CD4-positive, alpha-beta T cell treated with Interferon alpha-2 for 1 hour (primary cell): ENCODE measurements around the gene ZNF512B.
A peak's percentile ranks its signal among the peaks of the same experiment; 100 is the strongest.
"Not testable (repeated sequence)": the region's sequence is repeated elsewhere in the genome, so short reads cannot be mapped to it uniquely, and the experiment has no call there.

Source experiments
- DNase-seq, 2 donors: peaks; one replicate each; pipeline ENCODE4 v3.0.0-alpha.2; 2020 to 2022

The ZNF512B gene

DNA sequence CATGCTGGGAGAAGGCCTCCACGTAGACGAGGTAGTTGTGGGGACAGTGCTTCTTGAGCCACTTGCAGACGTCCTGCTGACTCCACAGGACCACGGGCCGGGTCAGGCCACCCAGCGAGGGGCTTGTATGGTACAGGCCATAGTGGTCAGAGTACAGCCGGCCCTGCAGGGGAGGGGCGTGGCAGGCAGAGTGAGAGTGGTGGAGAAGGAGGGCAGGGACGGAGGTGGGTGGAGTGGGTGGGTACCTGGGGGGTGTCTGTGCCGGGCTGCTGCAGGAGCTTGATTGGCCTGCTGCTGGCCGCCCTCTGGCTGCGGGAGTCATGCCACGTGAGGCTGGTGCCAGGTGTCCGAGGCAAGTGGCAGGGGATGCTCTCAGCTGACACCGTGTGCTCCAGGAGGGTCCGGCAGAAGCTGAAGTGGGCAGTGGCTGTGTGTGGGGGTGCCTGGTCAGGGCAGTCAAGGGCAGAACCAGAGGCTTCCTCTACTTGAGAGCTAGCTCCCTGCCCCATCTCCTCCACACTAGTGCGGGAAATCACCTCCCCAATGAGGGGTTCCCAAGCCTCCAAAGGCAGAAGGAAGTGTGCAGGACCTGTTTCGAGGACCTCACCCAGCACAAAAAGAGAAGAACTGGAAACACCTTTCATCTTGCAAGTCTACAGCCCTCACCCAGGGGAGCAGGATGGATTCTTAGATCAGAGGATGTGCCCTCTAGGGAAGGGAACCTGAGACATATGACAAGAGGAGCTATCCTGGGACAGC is 7.4 kb upstream of the ZNF512B start:
- no peak for DNase-seq

DNA sequence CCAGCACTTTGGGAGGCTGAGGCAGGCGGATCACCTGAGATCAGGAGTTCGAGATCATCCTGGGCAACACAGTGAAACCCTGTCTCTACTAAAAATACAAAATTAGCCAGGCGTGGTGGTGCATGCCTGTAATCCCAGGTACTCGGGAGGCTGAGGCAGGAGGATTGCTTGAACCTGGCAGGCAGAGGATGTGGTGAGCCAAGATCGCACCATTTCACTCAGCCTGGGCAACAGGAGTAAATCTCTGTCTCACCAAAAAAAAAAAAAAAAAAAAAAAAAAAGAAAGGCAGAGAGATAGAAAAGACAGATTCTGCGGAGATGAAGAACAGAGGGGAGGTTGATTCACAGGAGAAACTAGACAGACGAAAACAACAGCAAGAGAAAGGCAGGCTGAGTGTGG is 6.8 kb upstream of the ZNF512B start:
- DNase-seq, result not testable (repeated sequence)

DNA sequence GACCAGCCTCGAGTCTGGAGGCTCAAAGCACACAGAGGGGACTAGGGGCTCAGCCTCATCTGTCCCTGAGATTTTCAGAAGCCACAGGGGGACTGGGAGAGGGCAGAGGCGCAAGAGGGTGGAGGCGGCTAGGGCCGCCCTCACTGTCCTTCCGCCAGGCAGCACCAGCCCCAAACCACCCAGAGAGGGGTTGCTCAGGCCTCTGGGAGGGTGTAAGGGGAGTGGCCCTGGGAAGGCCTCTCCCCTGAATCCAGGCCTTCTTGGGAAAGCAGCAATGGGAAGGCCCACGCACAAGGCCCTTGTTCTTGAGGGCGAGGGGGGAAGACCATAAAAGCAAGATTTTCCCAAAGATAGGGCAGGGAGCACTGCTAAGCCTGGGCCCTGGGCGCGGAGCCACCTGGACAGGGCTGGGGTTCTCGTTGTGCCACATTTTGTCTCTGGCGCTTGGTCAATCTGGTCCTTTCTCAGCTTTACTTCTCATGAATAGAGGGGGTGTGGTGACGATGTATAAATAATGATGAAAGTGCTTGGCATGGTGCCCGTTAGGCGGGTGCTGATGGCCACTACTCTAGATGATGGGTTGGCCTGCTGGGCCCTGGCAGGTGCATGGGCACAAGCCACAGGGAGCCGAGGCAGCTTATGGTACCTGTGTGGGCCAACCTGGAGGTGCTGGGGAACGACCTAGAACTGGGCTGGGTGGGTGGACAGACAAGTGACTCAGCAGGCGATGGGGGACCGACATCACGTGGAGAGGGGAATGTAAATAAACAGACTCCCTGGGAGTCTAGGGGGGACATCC is 4.9 kb upstream of the ZNF512B start:
- DNase-seq, result no peak

DNA sequence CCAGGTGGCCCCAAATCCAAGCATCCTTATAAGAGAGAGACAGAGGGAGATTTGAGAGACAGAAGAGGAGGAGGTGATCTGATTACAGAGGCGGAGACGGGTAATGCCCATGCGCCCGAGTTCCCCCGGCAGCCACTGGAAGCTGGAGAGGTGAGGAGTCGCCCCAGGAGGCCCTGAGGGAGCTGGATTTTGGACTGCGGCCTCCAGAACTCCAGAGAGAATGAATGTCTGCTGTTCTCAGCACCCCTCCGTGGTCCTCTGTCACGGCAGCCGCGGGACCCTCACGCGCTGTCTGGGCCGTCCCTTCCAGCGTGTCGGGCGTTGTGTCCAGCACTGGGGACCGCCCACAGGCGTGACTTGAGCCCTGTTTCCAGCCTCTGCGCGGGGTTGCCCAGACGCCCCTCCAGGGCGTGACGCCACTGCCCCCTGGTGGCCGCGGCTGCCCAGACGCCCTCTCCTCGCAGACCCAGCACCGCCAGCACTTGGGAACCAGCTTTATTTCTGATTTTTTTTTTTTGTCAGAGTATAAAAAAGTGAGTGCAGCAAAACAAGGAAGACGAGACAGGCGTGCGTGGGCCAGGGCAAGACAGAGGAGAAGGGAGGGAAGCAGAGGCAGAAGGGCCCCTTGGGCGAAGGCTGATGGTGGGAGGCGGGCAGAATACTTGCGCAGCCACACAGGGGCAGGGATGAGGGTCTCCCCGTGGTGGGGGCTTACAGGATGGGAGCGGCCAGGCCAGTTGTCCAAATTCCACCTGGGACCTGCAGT is 4.1 kb upstream of the ZNF512B start:
- peak; percentile 76 to 81 for DNase-seq

DNA sequence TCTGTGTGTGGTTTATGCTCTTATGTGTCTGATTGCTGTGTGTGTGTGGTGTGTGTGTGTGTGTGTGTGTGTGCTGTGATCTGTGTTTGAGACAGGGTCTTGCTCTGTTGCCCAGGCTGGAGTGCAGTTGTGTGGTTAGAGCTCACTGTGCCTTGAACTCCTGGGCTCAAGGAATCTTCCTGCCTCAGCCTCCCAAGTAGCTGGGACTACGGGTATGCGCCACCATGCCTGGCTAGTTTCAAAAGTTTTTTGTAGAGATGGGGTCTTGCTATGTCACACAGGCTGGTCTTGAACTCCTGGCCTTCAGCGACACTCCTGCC is 3.4 kb upstream of the ZNF512B start:
- no peak for DNase-seq

DNA sequence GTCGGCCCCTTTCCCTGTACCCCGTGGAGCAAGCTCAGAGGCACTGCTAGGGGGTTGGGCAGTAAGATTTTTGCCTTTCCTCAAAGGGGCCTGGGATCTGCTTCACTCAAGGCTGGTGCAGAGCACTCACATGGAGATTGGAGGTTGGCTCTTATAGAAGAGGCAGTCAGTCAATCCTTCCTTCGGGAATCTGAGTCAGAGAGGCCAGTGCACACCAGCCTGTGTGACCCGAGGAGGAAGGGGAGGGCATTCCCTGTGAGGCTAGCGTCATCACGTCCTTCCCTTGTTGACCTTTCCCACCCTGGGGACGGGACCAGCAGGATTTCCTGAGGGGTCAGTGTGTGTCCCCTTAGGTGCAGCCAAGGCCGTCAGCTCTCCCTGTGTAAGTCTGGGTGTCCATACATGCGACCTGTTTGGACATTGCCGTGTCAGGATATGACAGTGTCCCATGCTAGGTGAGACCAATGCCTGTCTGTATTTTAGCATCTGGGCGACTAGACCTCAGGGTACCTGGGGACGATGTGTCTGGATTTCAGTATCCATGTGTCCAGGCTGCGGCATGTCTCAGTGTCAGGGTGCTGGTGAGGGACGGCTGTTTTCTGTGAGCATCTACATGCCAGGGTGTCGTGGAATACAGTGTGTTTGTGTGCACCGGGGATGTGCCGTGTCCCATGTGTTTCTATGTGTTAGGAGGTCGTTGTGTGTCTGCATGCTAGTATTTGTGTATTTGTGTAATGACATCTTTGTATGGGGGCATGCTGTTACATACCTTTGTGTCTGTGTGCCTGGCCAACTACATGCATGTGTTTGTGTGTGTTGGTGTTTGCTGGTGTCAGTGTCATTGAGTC is 2.8 kb upstream of the ZNF512B start:
- DNase-seq, result no peak

DNA sequence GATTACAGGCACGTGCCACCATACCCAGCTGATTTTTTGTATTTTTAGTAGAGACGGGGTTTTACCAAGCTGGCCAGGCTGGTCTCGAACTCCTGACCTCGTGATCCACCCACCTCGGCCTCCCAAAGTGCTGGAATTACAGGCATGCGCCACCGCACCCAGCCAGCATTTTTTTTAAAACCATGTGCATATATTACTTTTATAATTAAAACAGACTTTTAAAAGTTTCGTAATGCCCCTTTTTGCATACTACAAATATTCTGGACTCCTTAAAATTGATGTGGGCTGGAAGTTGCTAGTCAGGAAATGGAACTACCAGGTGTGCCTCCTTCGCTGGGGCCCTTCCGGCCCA is 2.2 kb upstream of the ZNF512B start:
- DNase-seq, result not testable (repeated sequence)

DNA sequence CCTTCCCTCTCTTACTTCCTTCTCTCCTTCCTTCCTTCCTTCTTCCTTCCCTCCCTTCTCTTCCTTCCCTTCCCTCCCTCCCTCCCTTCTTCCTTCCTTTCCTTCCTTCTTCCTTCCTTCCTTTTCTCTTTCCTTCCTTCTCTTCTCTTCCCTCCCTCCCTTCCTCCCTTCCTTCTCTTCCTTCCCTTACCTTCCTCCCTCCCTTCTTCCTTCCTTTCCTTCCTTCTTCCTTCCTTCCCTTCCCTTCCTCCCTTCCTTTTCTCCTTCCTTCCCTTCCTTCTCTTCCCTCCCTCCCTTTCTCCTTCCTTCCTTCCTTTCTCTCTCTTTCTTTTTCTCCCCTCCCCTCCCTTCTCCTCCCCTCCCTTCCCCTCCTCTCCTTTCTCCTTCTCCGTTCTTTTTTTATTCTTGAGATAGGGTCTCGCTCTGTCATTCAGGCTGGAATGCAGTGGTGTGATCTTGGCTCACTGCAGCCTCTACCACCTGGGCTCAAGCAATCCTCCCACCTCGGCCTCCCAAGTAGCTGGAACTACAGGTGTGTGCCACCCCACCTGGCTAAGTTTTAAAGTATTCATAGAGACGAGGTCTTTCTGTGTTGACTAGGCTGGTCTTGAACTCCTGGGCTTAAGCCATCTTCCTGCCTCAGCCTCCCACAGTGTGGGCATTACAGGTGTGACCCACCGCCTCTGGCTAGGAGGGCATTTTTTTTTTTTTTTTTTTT is 1.1 kb upstream of the ZNF512B start:
- no peak for DNase-seq

DNA sequence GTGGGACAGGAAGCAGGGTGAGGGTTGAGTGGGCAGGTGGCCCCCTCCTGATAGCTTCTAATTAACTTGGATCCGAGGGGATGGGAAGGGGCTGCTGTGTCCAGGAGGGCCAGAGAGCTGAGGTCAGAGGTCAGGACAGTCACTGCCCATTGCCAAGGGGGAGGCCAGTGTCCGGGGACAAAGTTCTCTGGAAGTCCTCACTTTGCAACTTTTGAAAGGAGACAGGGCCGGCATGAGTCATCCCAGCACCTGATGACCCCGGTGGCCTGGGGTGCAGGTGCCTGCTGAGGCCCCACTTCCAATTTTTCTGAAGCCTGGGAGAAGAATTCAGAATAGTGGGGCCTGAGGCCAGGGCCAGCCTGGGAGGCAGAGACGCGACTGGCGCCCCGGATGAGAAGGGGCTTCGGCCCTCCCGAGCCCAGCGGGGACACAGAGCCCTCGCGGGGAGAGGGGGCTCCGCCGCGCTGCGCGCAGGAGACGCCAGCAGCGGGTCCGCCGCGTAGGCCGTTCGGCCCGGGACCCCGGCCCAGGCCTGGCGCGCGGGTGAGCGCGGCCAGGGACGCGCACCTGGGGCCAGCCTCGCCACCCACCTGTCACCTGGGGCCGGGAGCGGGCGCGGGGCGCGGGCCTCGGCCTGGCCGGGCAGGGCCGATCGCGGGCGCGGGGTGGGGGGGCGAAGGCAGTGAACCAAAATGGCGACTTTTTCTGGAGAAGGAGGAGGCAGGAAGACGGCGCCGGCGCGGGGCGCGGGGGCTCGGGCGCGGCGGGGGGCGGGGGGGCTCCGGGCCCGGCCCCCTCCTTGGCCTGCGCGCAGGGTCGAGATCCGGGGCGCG is 586 bp downstream of the ZNF512B start:
- peak in 1 of 2 donors; percentile 48 for DNase-seq

DNA sequence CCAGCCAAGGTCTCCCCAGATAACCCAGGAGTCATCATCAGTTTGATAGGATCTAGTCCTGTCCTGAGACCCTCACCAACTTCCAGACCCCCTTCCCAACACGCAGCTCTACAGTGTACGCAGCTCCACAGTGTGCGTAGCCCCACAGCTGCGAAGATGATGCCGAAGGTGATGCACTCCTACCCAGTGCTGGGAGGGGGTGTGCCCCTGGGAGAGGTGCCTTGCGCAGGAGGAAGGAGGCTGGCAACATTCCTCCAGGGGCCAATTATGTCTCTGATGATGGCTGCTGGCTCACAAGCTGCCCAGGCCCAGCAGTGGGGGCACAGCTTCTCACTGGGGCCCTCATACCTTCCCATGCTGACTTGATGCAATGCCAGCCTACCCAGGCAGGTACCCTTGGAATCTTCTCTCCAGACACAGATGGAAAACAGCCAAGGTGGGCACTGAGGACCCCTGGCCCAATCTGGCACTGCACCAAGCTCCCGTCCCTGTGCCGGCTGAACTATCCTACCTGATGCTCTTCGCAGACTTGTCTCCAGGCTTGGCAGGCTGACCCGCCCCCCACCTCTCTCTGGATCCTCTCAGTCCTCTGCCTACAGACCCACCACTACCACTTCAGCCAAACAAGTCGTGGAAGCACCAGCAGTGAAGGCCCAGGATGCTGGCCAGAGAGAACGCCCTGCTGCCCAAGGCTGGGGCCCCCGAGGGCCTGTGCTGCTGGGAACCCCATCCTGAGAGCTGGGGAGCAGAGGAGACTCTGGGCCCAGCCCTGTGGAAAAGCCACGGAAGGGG is 1.4 kb downstream of the ZNF512B start:
- DNase-seq, result no peak

DNA sequence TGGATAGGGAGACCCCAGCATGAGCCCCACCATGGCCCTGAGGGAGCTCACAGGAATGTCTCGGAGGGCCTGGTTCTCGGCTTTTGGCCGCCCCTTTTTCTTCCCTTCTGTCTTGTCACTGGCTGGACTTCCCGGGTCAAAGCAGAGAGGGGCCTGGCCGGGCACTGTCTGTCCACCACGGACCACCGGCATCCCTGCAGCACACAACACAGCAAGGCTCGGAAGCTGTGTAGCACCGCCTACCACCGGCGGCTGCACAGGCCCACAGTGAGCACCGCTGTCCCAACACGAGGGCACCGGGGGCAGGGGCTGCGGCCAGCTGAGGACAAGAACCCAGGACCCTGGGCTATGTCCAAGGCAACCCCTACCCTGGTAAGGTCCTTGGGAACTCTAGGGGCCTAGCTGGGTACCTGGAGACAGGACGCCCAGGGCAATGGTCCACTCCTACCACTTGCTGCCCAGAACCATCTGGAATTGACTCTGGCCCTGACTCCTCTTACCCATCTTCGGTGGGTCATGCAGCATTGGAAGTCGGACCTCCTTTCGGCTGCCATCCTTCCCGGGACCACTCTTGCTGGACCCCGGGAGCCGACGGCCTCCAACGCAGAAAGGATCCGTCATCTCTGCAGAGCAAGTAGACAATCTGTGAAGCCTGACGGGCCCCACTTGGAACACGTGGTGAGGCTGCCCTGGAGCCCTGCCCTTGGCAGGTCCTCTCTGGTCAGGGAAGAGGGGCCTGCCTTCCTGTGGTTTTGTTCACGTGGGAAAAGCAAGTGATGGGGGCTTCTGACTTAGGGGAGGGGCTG is 2.2 kb downstream of the ZNF512B start:
- no peak for DNase-seq

DNA sequence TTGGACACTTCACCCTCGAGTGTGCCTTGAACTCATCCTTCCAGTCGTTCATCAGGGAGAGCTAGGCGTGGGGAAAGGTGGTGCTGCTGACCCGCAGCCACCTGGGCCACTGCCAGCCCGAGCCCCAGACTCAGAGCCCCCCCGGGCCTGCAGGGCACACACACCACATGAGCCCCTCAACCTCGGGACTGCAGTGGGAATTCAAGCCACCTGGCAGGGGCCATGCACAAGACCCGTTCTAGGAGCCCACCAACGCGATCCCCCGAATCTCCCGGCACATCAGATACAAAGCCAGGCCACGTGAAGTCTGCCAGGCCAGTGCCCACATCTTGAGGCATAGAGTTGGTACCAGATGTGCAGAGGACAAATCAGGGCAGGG is 2.8 kb downstream of the ZNF512B start:
- DNase-seq, result no peak

DNA sequence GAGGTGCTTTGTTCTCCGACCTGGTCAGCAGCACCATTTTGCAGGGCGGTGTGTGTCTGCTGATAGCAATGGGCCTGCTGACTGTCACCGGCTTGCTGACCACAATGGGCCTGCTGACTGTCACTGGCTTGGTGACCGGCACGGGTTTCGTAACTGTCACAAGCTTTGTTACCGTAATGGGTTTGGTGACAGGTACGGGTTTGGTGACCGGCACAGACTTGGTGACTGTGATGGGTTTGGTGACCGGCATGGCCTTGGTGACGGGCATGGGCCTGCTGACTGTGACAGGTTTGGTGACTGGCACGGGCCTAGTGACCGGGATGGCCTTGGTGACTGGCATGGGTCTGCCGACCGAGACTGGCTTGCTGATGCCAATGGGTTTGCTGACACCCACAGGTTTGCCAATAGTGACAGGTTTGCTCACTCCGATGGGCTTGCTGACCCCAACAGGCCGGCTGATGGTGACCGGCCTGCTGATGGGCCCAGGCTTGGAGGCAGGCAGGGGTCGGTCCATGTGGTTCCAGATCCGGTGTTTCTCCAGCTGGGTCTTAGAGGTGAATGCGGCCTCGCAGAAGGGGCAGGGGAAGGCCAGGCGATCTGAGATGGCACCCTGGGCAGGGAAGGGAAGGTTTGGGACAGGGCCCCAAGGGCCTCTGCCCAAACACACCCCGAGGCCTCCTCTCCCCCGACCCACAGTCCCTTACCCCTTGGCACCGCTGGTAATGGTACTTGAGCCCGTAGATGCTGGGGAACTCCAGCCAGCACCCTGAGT is 3.4 kb downstream of the ZNF512B start:
- DNase-seq, result no peak

DNA sequence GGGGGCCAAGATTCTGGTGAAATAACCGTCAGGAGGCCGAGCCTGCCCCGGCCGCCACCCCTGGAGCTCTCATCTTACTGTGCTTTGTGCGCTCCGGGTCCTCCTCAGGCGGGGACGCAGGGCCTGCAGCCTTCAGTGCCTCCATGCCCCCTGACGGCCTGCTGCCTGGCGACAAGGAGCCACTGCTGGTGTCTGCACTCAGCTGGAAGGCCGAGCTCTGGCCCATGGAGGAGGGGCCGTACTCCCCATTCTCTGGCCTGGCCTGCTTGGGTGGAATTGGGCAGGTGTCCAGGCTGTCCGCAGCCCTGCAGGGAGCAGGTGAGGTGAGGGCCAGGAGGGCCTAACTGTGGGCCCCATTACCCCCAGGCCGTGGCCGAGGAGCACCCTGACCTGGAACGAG is 5.3 kb downstream of the ZNF512B start:
- no peak for DNase-seq

DNA sequence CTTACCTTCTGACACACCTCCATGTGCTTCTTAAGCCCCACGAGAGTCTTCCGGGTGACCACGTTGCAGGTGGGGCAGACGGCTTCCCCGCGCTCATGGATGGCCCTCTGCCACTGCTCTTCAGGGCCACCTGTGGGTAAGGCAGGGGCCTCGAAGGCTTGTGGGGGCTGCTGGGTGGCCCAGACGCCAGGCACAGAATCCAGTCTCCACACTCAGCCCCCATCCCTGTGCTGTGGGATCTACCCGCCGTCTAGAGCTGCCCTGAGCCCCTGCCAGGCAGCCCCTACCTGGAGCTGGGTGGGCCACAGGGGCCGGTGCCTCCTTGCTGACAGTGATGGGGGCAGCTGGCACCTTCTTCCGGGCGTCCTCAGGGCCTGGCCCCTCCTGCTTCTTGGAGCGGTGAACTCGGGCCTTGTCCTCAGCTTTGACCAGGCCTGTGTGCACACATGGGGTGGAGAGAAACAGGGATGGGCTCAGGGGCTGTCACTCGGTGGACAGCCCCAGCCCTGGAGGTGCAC is 5.9 kb downstream of the ZNF512B start:
- DNase-seq, result no peak

DNA sequence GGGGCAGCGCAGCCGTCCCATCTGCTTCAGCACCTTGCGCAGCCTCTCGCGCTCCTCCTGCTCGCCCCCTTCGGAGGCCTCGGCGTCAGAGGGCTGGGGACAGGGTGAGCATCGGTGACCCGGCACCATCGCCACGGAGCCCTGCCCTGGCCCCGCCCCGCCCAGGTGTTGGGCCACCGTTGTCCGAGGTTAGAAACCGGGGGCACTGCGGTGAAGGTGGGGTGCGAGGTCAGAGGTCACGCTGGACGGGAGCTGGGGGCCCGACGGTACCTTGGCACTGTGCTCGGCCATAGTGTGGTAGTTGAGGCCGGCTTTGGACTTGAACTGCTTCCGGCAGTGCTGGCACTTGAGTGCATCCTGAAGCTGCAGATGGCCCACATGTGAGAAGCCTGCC is 6.4 kb downstream of the ZNF512B start:
- no peak for DNase-seq

DNA sequence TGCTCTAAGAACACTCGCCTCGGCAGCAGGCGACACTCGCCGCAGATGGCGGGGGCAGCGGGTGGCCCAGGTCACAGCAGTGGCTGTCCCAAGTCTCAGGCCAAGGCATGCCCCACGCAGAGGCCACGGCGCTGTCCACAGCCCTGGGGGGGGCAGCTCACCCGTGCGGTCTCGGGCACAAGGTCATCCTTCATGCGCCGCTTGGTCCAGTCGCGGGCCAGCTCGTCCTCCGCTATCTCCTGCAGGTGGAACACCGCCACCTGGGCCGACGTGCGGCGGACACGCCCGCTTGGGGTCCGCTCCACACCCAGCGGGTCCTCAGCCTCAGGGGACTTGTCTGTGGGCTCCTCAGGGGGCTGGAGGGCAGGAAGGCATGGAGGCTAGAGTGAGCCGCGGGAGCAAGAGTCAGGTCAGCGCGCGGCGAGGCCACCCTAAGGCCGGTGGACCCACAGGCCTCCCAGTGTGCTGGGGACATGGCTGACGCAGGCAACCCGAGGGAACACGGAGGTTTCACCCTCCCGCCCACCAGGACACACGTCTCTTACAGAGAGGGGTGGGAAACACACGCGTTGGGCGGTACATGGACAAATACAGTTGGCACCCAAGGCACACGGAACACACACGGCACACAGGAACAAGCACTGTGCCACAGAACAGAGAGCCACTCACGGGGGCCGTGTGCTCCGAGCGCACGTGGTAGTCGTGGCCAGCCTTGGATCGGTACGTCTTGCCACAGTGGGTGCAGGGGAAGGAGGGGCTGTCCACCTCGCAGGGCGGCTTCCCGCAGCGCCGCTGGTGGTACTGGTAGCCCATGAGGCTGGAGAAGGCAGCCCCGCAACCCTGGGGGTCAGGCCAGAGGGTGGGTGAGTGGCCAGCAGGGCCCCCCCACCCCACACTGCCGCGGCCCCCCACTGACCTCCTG is 7.0 kb downstream of the ZNF512B start:
- DNase-seq, result no peak
